PC-3 (cell line): ENCODE data around the gene CLEC1B. TPM values are rescaled to one million over a fixed set of nuclear protein-coding genes. Genes with fewer than 3 reads are reported as not detected.

Experiments
- ATAC-seq: fragments of 200-7000 bp; cut with Tn5 transposase; 2 replicates; pipeline ENCODE4 v1.9.1; 2020; ENCODE audit warnings: mild to moderate bottlenecking, moderate library complexity
- Bru-seq: library from RNA; stranded (reverse); fragments of 400-500 nt; gene quantifications from one replicate; lab custom pipeline; 2021; lab: Mats Ljungman, UMichigan
- BruChase-seq, 2 experiments: library from RNA; stranded (reverse); fragments of 400-500 nt; gene quantifications; one replicate each; lab custom pipeline; 2021; lab: Mats Ljungman, UMichigan
- BruUV-seq: library from RNA; stranded (reverse); fragments of 400-500 nt; replicated peaks from 2 replicates; lab custom pipeline; 2021; lab: Mats Ljungman, UMichigan
- CTCF ChIA-PET: fragments of 300-600 bp; sonication (Branson Sonifier 250); formaldehyde crosslinking; loops from one replicate; lab custom pipeline; 2022; ENCODE audit warnings: antibody characterized with exemption; lab: Charles Lee
- POLR2A ChIA-PET: fragments of 300-600 bp; sonication (Branson Sonifier 250); formaldehyde crosslinking; loops from one replicate; lab custom pipeline; 2022; ENCODE audit warnings: antibody characterized with exemption; ENCODE audit not compliant: unreplicated experiment; lab: Charles Lee
- DNase-seq: peaks from one replicate; pipeline ENCODE4 v3.0.0-alpha.2; 2015
- H2AFZ ChIP-seq: fragments of 300-600 bp; sonication (generic); 2 replicates; pipeline ENCODE4 v1.6.0; 2016; ENCODE audit warnings: antibody characterized with exemption, low read length
- H3F3A ChIP-seq: fragments of 300-600 bp; sonication (generic); one replicate; pipeline ENCODE4 v1.6.0; 2017; ENCODE audit warnings: antibody characterized with exemption, low read length, control low read depth, mild to moderate bottlenecking; ENCODE audit not compliant: unreplicated experiment
- H3K27ac ChIP-seq: fragments of 300-600 bp; sonication (generic); 2 replicates; pipeline ENCODE4 v1.5.1; 2016; ENCODE audit warnings: mild to moderate bottlenecking, low read length
- H3K27me3 ChIP-seq: fragments of 300-600 bp; sonication (generic); 2 replicates; pipeline ENCODE4 v1.6.1; 2016; ENCODE audit warnings: low read length, mixed read lengths
- H3K36me3 ChIP-seq: fragments of 300-600 bp; sonication (generic); 2 replicates; pipeline ENCODE4 v1.6.1; 2016; ENCODE audit warnings: low read depth, mixed run types, low read length, mixed read lengths
- H3K4me1 ChIP-seq: fragments of 300-600 bp; sonication (generic); 2 replicates; pipeline ENCODE4 v1.5.1; 2016; ENCODE audit warnings: low read length; ENCODE audit not compliant: insufficient read depth
- H3K4me2 ChIP-seq: fragments of 300-600 bp; sonication (generic); 2 replicates; pipeline ENCODE4 v1.6.0; 2016; ENCODE audit warnings: low read length
- H3K4me3 ChIP-seq: fragments of 300-600 bp; sonication (generic); 2 replicates; pipeline ENCODE4 v1.5.1; 2016; ENCODE audit warnings: mild to moderate bottlenecking, low read length, mixed read lengths
- H3K79me2 ChIP-seq: fragments of 300-600 bp; sonication (generic); 2 replicates; pipeline ENCODE4 v1.6.1; 2017; ENCODE audit warnings: low read length, mixed read lengths
- H3K9ac ChIP-seq: fragments of 300-600 bp; sonication (generic); 2 replicates; pipeline ENCODE4 v1.6.0; 2016; ENCODE audit warnings: mild to moderate bottlenecking, low read length
- H3K9me2 ChIP-seq: fragments of 300-600 bp; sonication (generic); replicated peaks from 2 replicates; pipeline ENCODE4 v1.6.1; 2016; ENCODE audit warnings: mixed run types, low read length, mixed read lengths
- H3K9me3 ChIP-seq: fragments of 300-600 bp; sonication (generic); 2 replicates; pipeline ENCODE4 v1.6.1; 2016; ENCODE audit warnings: low read length, mixed read lengths
- H4K20me1 ChIP-seq: fragments of 300-600 bp; sonication (generic); 2 replicates; pipeline ENCODE4 v1.6.1; 2016; ENCODE audit warnings: low read length, mixed read lengths
- EZH2 ChIP-seq: fragments of 300-600 bp; sonication (generic); IDR thresholded peaks from one replicate; pipeline ENCODE4 v1.6.1; 2017; ENCODE audit warnings: antibody characterized with exemption, mild to moderate bottlenecking, low read length; ENCODE audit not compliant: unreplicated experiment
- EZH2phosphoT487 ChIP-seq: fragments of 300-600 bp; sonication (generic); IDR thresholded peaks from 2 replicates; pipeline ENCODE4 v1.6.1; 2018; ENCODE audit warnings: mild to moderate bottlenecking, antibody characterized with exemption, low read length, borderline replicate concordance
- intact Hi-C: fragments of 100-400 bp; cut with micrococcal nuclease; formaldehyde crosslinking; loops from 2 replicates; pipeline ENCODE4 v1.9.0; 2023
- long read RNA-seq: library from polyadenylated mRNA; unstranded; transcript quantifications from one replicate; pipeline ENCODE4 v2.0.0, GENCODE V29; 2021; ENCODE audit not compliant: unreplicated experiment
- total RNA-seq: library from RNA; depleted of rRNA; stranded (reverse); fragments of >200 nt; gene quantifications from 2 replicates; pipeline ENCODE4 v1.2.3, GENCODE V29; 2014; rRNA removed
- TF ChIP-seq, protein P1 (sequence below): fragments of 300-600 bp; sonication (generic); conservative IDR thresholded peaks from 2 replicates; pipeline ENCODE4 v1.5.1; 2017; ENCODE audit warnings: antibody characterized with exemption, low read depth, mild to moderate bottlenecking, low read length

CLEC1B gene
- total RNA-seq (not detected in 2 replicates), Bru-seq, nascent RNA (percentile 7 among the genes with signal in this experiment), BruChase-seq, experiment 1, labeled RNA remaining after a 6-hour chase (percentile 4 among the genes with signal in this experiment), BruChase-seq, experiment 2, labeled RNA remaining after a 2-hour chase (percentile 8 among the genes with signal in this experiment)
- long read RNA-seq = 0 reads

DNA sequence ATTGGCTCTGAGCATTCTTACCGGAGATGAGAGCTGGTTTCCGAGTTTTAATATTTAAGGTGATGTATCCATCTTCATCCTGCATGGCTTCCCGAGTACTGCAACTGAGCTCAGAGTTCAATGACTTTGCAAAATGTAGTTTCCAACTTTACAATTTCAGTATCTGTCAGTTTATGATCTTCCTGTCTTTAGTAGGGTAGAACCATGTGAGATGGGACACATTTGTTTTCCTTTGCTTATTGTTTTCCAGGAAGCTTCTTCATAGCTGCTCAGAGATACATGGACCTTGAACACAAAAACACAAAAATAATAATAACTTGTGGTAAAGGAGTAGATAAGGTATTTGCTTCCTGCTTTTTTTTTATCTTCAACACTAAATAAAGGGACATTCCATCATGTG lies at the start of gene CLEC1B:
TSS of gene CLEC1B (minus strand) at position 106 of the 400 bp plus-strand sequence. CDS start at position 85, 21 bp downstream.
- H3K4me1 ChIP-seq = no peaks in the 10 kb centered on the region

DNA sequence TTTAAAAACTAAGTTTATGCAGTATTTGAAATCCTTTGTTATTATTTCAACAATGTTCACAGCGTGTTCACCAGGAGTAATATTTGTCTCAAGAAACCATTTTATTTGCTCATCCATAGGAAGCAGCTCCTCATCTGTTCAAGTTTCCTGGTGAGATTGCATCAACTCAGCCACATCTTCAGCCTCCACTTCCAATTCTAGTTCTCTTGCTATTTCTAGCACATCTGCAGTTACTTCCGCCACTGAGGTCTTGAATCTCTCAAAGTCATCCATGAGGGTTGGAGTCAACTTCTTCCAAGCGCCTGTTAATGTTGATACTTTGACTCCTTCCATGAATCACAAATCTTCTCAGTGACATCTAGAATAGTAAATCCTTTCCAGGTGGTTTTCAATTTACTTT lies 49.6 kb upstream of the CLEC1B start:
- Histone ChIP-seq H3K27me3 (peaks cover 45% of the 10 kb centered on the region), H3K27ac (no peak overlapping the region), H3K4me2 (no peak overlapping the region), H4K20me1 (no peaks in the 10 kb centered on the region), H2AFZ (no peak overlapping the region), H3K4me1 (no peaks in the 10 kb centered on the region), H3F3A (no peaks in the 10 kb centered on the region), H3K36me3 (no peaks in the 10 kb centered on the region), H3K9me3 (no peaks in the 10 kb centered on the region), H3K9me2 (no peaks in the 10 kb centered on the region), H3K9ac (no peak overlapping the region), H3K79me2 (no peaks in the 10 kb centered on the region), H3K4me3 (no peak overlapping the region)
- TF ChIP-seq EZH2phosphoT487 (no peak), EZH2 (no peak)
- TF ChIP-seq, protein P1, sequence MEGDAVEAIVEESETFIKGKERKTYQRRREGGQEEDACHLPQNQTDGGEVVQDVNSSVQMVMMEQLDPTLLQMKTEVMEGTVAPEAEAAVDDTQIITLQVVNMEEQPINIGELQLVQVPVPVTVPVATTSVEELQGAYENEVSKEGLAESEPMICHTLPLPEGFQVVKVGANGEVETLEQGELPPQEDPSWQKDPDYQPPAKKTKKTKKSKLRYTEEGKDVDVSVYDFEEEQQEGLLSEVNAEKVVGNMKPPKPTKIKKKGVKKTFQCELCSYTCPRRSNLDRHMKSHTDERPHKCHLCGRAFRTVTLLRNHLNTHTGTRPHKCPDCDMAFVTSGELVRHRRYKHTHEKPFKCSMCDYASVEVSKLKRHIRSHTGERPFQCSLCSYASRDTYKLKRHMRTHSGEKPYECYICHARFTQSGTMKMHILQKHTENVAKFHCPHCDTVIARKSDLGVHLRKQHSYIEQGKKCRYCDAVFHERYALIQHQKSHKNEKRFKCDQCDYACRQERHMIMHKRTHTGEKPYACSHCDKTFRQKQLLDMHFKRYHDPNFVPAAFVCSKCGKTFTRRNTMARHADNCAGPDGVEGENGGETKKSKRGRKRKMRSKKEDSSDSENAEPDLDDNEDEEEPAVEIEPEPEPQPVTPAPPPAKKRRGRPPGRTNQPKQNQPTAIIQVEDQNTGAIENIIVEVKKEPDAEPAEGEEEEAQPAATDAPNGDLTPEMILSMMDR = no peak
- DNase-seq (no peak), ATAC-seq (no peak)
- ChIA-PET POLR2A (interaction anchor here (0.7 kb wide), 1 partner anchor 179 kb away, joined by 4 read pairs; no protein-coding TSS in a partner anchor), CTCF (no interaction called here)
- intact Hi-C loops = no loop called here
- BruUV-seq = no TSS peak

More for the DNA sequence above, at the start of gene CLEC1B:
- Histone ChIP-seq H3K9ac (no peak within 1 kb of the TSS), H3K79me2 (no peaks in the 10 kb centered on the region), H3K4me2 (no peak within 1 kb of the TSS), H3F3A (no peaks in the 10 kb centered on the region), H3K9me2 (no peaks in the 10 kb centered on the region), H3K4me3 (no peak within 1 kb of the TSS), H4K20me1 (no peaks in the 10 kb centered on the region), H3K27me3 (peaks cover 25% of the 10 kb centered on the region), H3K27ac (no peak within 1 kb of the TSS), H3K36me3 (no peaks in the 10 kb centered on the region), H2AFZ (no peak within 1 kb of the TSS), H3K9me3 (no peaks in the 10 kb centered on the region)
- BruUV-seq = no TSS peak
- ATAC-seq (no peak), DNase-seq (no peak)
- POLR2A ChIA-PET = no interaction called here
- CTCF ChIA-PET = no interaction called here
- intact Hi-C loops = no loop called here
- no peak for TF ChIP-seq EZH2
- TF ChIP-seq, protein P1 = no peak
- no peak for TF ChIP-seq EZH2phosphoT487

DNA sequence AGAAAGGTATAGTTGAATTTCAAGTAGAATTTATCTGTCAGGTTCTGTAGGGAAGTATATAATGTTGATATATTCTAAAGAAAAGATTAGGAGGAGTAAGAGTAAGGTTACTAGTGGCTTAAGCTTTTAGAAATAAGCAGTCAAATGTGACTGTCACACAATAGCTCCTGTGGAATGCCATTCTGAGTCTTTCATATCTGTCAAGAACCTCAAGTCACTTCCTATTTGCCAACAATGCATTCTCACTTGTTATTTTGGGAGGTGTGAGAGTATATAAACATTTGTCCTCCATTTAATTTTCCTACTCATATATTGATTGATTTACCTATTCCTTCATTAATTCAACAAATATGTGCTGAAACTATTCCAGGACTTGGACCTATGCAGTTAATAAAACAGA lies 43.2 kb upstream of the CLEC1B start:
- peaks cover 29% of the 10 kb centered on the region for H3K27me3 ChIP-seq
- TF ChIP-seq, protein P1 = no peak
- TF ChIP-seq EZH2 (no peak), EZH2phosphoT487 (no peak)
- no peak overlapping the region for H2AFZ ChIP-seq
- H3K9me3 ChIP-seq = no peaks in the 10 kb centered on the region
- H3K4me3 ChIP-seq = no peak overlapping the region
- intact Hi-C loops = no loop called here
- no peak overlapping the region for H3K9ac ChIP-seq
- H3F3A ChIP-seq = no peaks in the 10 kb centered on the region
- H3K27ac ChIP-seq = no peak overlapping the region
- no peaks in the 10 kb centered on the region for H4K20me1 ChIP-seq
- no TSS peak for BruUV-seq
- ChIA-PET POLR2A (no interaction called here), CTCF (no interaction called here)
- no peaks in the 10 kb centered on the region for H3K4me1 ChIP-seq
- H3K79me2 ChIP-seq = no peaks in the 10 kb centered on the region
- H3K4me2 ChIP-seq = no peak overlapping the region
- H3K9me2 ChIP-seq = no peaks in the 10 kb centered on the region
- no peak for ATAC-seq
- no peak for DNase-seq
- H3K36me3 ChIP-seq = no peaks in the 10 kb centered on the region
